K562 (cell line): ENCODE results near the gene EHMT2. TPM values are rescaled to one million over a fixed set of nuclear protein-coding genes. Genes with fewer than 3 reads are reported as not detected.

Source experiments
- CCNT2 ChIP-seq: IDR thresholded peaks from 2 replicates; pipeline ENCODE4 v1.6.1; 2011; ENCODE audit warnings: borderline replicate concordance, low read depth, mild to moderate bottlenecking, moderate library complexity, mixed read lengths, low read length; ENCODE audit not compliant: insufficient read length; ENCODE audit errors: extremely low read depth
- CHD1 ChIP-seq: fragments of 200-600 bp; sonication (generic); IDR thresholded peaks from one replicate; pipeline ENCODE4 v1.6.1; 2012; ENCODE audit warnings: mild to moderate bottlenecking, moderate library complexity, low read length, inconsistent platforms
- CHD2 ChIP-seq: IDR thresholded peaks from 2 replicates; pipeline ENCODE4 v1.6.1; 2011; ENCODE audit warnings: low read depth, low read length
- HDGF ChIP-seq: fragments of 450-650 bp; IDR thresholded peaks from 2 replicates; pipeline ENCODE4 v1.6.1; 2016
- LARP7 ChIP-seq: fragments of 450-650 bp; IDR thresholded peaks from 2 replicates; pipeline ENCODE4 v1.6.1; 2016
- NRF1 ChIP-seq, 2 experiments: fragments of 450-650 bp; IDR thresholded peaks in 1 of 2; conservative IDR thresholded peaks in 1 of 2; 2 replicates each; pipeline ENCODE4 v1.6.1; 2014; ENCODE audit warnings: mild to moderate bottlenecking in 2 of 2
- PHTF2 ChIP-seq: fragments of 250-450 bp; sonication (Bioruptor Pico); IDR thresholded peaks from 2 replicates; pipeline ENCODE4 v1.5.0; 2021; ENCODE audit warnings: mild to moderate bottlenecking
- TGIF2 ChIP-seq: sonication (generic); formaldehyde crosslinking; IDR thresholded peaks from 2 replicates; pipeline ENCODE4 v1.8.1; 2022; ENCODE audit warnings: mild to moderate bottlenecking, missing genetic modification reagents, moderate library complexity
- ZNF263 ChIP-seq: sonication (generic); formaldehyde crosslinking; IDR thresholded peaks from 2 replicates; pipeline ENCODE4 v1.8.0; 2022; ENCODE audit warnings: mild to moderate bottlenecking, missing genetic modification reagents, borderline replicate concordance
- polyA plus RNA-seq, 8 experiments: library from polyadenylated mRNA; depleted of rRNA in 4 of 8; stranded (reverse) in 5 of 8; unstranded in 3 of 8; fragments of >200 nt; fragmentation: Nextera tagmentation in 2 of 8; fragmentation: Illumina TruSeq in 1 of 8; extraction: Ambion mirVana in 2 of 8; extraction: Trizol in 1 of 8; gene quantifications; 2 replicates each; pipeline versions ENCODE4 v1.2.1 to v1.2.3, GENCODE V29; 2011 to 2014; ENCODE audit warnings: inconsistent platforms in 1 of 8, missing spikeins in 1 of 8
- total RNA-seq, 7 experiments: library from RNA; depleted of rRNA in 6 of 7; stranded (reverse); fragments of >200 nt in 6 of 7; fragmentation: Illumina TruSeq in 2 of 7; extraction: Trizol in 2 of 7; gene quantifications; 2 replicates each; pipeline versions ENCODE4 v1.2.1 to v1.2.3, GENCODE V29; 2011 to 2021; ENCODE audit warnings: low replicate concordance in 1 of 7
- TF ChIP-seq, protein P1 (sequence below): fragments of 450-650 bp; IDR thresholded peaks from 2 replicates; pipeline ENCODE4 v1.7.0; 2016; ENCODE audit warnings: borderline replicate concordance
- TF ChIP-seq, protein P2 (sequence below), 2 experiments: fragments of 450-650 bp in 1 of 2; sonication (generic) in 1 of 2; formaldehyde crosslinking in 1 of 2; IDR thresholded peaks; 2 replicates each; pipeline versions ENCODE4 v1.7.1 to v1.9.0; 2016 to 2022; ENCODE audit warnings: inconsistent platforms in 1 of 2, mild to moderate bottlenecking in 1 of 2, missing genetic modification reagents in 1 of 2
- TF ChIP-seq, protein P3 (sequence below): fragments of 450-650 bp; IDR thresholded peaks from 2 replicates; pipeline ENCODE4 v1.6.1; 2016; ENCODE audit warnings: borderline replicate concordance
- TF ChIP-seq, protein P4 (sequence below): fragments of 450-650 bp; formaldehyde crosslinking; IDR thresholded peaks from 2 replicates; pipeline ENCODE4 v1.4.0; 2020; ENCODE audit warnings: mild to moderate bottlenecking, moderate library complexity

EHMT2 gene
- total and polyA plus RNA-seq, 9 of the 15 experiments (the other 6 are each of a cell fraction or from before 2014, with no cell fraction given) = 2.1 to 63.8 (median 38.5) TPM

DNA sequence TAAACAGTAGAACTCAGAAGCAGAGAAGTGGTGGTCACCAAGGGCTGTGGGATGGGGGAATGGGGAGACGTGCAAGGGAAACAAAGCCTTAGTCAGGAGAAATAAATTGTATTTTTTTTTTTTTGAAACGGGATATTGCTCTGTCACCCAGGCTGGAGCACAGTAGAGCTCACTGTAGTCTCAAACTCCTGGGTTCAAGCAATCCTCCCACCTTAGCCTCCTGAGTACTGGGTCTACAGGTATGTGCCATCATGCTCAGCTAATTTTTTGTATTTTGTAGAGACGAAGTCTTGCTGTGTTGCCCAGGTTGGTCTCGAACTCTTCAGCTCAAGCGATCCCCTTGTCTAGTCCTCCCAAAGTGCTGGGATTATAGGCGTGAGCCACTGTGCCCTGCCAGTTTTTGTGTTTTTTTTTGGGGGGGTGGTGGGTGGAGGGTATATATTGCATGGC is 66.6 kb downstream of the EHMT2 start (continued):
- TF ChIP-seq CHD1 (peak; percentile 85), CHD2 (peak; percentile 62; the same call in 1 of the 2 replicates), ZNF263 (CRISPR knock-in tag) (no peak; the same call in 1 of the 2 replicates), HDGF (peak; percentile 64; the same call in 1 of the 2 replicates), LARP7 (0 out of 2 replicates have a peak, but pooled peaks have one; percentile 29), CCNT2 (peak; percentile 20), PHTF2 (peak; percentile 90; the same call in 1 of the 2 replicates), NRF1 (conservative IDR thresholded peaks at IDR 0.05 in 1 of 2, IDR thresholded peaks at IDR 0.05 in 1 of 2) (peak in 1 of 2 experiments; percentile 19; a peak in 1 of 4 replicates), TGIF2 (no peak)
- TF ChIP-seq, protein P1, sequence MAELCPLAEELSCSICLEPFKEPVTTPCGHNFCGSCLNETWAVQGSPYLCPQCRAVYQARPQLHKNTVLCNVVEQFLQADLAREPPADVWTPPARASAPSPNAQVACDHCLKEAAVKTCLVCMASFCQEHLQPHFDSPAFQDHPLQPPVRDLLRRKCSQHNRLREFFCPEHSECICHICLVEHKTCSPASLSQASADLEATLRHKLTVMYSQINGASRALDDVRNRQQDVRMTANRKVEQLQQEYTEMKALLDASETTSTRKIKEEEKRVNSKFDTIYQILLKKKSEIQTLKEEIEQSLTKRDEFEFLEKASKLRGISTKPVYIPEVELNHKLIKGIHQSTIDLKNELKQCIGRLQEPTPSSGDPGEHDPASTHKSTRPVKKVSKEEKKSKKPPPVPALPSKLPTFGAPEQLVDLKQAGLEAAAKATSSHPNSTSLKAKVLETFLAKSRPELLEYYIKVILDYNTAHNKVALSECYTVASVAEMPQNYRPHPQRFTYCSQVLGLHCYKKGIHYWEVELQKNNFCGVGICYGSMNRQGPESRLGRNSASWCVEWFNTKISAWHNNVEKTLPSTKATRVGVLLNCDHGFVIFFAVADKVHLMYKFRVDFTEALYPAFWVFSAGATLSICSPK = peak; percentile 76; the same call in 1 of the 2 replicates
- TF ChIP-seq, protein P2, sequence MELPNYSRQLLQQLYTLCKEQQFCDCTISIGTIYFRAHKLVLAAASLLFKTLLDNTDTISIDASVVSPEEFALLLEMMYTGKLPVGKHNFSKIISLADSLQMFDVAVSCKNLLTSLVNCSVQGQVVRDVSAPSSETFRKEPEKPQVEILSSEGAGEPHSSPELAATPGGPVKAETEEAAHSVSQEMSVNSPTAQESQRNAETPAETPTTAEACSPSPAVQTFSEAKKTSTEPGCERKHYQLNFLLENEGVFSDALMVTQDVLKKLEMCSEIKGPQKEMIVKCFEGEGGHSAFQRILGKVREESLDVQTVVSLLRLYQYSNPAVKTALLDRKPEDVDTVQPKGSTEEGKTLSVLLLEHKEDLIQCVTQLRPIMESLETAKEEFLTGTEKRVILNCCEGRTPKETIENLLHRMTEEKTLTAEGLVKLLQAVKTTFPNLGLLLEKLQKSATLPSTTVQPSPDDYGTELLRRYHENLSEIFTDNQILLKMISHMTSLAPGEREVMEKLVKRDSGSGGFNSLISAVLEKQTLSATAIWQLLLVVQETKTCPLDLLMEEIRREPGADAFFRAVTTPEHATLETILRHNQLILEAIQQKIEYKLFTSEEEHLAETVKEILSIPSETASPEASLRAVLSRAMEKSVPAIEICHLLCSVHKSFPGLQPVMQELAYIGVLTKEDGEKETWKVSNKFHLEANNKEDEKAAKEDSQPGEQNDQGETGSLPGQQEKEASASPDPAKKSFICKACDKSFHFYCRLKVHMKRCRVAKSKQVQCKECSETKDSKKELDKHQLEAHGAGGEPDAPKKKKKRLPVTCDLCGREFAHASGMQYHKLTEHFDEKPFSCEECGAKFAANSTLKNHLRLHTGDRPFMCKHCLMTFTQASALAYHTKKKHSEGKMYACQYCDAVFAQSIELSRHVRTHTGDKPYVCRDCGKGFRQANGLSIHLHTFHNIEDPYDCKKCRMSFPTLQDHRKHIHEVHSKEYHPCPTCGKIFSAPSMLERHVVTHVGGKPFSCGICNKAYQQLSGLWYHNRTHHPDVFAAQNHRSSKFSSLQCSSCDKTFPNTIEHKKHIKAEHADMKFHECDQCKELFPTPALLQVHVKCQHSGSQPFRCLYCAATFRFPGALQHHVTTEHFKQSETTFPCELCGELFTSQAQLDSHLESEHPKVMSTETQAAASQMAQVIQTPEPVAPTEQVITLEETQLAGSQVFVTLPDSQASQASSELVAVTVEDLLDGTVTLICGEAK (IDR thresholded peaks at IDR 0.05) = peak; percentile 4; the same call in 1 of the 2 replicates
- TF ChIP-seq, protein P2 (CRISPR knock-in tag; IDR thresholded peaks at IDR 0.05) = no peak
- TF ChIP-seq, protein P3, sequence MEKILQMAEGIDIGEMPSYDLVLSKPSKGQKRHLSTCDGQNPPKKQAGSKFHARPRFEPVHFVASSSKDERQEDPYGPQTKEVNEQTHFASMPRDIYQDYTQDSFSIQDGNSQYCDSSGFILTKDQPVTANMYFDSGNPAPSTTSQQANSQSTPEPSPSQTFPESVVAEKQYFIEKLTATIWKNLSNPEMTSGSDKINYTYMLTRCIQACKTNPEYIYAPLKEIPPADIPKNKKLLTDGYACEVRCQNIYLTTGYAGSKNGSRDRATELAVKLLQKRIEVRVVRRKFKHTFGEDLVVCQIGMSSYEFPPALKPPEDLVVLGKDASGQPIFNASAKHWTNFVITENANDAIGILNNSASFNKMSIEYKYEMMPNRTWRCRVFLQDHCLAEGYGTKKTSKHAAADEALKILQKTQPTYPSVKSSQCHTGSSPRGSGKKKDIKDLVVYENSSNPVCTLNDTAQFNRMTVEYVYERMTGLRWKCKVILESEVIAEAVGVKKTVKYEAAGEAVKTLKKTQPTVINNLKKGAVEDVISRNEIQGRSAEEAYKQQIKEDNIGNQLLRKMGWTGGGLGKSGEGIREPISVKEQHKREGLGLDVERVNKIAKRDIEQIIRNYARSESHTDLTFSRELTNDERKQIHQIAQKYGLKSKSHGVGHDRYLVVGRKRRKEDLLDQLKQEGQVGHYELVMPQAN = peak; percentile 65
- TF ChIP-seq, protein P4, sequence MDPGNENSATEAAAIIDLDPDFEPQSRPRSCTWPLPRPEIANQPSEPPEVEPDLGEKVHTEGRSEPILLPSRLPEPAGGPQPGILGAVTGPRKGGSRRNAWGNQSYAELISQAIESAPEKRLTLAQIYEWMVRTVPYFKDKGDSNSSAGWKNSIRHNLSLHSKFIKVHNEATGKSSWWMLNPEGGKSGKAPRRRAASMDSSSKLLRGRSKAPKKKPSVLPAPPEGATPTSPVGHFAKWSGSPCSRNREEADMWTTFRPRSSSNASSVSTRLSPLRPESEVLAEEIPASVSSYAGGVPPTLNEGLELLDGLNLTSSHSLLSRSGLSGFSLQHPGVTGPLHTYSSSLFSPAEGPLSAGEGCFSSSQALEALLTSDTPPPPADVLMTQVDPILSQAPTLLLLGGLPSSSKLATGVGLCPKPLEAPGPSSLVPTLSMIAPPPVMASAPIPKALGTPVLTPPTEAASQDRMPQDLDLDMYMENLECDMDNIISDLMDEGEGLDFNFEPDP = no peak
